HG03571 (cell line): ENCODE results near the gene HTT.

Experiments
- ATAC-seq: cut with Tn5 transposase; IDR thresholded peaks from one replicate; pipeline ENCODE4 v1.9.1; 2021; ENCODE audit not compliant: unreplicated experiment

The HTT gene

GRCh38 chr4:3286335-3287175, 212.1 kb downstream of the HTT start:
- no peak for ATAC-seq

DNA sequence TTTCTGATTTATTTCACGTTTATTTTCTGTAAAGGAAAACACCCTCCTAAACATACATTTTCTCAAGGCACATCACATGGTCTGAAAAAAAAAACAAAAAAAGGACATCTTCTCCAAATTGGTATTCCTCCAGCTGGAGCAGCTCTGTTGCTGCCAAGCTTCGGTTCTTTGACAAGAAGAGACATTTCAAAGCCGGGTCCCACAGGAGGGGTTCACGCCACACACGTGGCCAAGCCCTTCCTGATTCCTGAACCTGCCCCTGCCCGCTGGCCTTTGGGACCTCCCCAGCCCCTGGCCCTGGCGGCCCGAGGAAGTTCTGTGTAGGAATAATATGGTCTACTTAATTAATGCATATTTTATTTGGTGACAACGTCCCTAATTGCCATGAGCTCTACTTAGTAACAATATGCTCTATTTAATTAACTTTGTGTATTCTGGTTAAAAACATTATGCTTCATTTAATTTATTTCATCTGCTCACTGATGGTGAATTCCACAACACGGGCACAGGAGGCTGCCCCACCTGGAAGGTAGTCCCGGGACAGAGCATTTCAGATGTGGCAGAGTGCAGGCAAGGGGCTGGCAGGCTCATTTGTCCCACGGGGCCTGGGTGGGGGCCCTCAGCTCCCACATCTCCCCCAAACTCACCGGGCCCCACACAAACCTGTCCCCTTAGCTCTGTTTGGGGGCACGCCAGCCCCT, 212.9 kb downstream of the HTT start:
- ATAC-seq: no peak

DNA sequence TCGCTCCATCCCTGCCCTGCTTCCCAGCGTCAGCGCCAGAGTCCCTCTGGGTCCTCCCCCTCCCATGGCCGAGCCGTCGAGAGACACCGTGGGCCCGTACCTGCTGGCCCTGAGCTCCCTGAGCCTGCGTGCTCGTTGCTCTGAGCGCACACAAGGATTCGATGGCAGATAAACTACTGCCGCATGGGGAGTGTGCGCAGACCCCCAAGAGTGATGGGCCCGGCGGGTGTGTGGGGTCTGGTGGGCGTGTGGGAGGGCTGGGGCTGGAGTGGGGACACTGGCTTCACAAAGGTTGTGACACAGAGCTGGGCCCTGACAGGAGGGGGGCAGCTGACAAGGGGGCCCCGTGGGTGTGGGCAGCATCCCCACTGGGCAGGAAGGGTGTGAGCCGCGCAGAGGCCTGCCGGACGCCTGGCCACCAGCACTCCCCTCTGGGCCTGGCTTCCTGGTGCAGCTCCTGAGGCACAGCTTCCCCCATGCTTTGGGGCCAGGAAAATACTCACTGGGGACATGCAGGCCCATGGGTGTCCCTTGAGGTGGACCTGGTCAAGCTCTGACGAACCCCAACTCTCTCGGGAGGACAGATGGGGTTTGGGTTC, 213.6 kb downstream of the HTT start:
- ATAC-seq: no peak

- no peak for ATAC-seq
These were observed 214.2 kb downstream of the HTT start for GRCh38 chr4:3288571-3289094.

GRCh38 chr4:3290476-3290875, 216.0 kb downstream of the HTT start:
- ATAC-seq: no peak

GRCh38 chr4:3290889-3291321, 216.4 kb downstream of the HTT start:
- ATAC-seq: no peak

GRCh38 chr4:3291411-3291968, 217.0 kb downstream of the HTT start:
- ATAC-seq: no peak

DNA sequence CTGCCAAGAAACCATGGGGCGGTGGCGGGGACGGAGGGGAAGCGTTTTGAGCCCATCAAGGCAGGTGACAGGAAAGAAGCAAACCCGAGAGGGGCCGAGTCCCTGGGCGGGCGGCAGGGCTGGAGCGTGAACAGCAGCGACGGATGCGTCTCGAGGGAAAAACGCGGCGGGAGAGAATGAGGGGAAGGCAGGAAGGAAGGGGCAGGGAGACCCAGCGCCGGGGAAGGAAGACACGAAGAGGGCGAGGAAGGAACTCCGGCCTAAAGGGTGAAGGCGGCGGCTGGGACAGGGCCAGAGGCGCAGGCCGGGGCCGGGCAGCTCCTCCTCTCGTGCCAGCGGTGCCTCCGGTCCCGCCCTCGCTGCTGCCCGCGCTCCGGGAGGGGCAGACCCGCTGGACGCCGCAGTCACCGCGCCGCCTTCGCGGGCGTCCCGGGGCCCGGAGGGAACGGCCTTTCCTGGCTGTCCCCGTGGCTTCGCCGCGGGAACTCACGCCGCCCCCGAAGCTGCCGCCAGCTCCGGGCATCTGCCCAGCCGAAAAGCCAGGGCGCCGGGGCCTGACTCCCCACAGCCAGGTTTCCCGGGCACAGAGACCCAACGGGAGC, 217.6 kb downstream of the HTT start:
- peak; percentile 18 for ATAC-seq

GRCh38 chr4:3292571-3293400, 218.3 kb downstream of the HTT start, which contains the start of gene RGS12:
TSS of gene RGS12 (plus strand) at chr4:3293021. CDS start at chr4:3316171, 23,150 bp downstream.
- ATAC-seq: peak; percentile 72
